IPS-11a (cell line): Measurements from ENCODE around the gene KRT6A.

ENCODE experiments used
- H3K4me3 ChIP-seq: one replicate; pipeline ENCODE4 v1.5.1; 2013; ENCODE audit warnings: low read depth, low read length, control low read depth

Gene KRT6A

GRCh38 chr12:52438305-52439301 is 54.5 kb downstream of the KRT6A start:
- H3K4me3 ChIP-seq = no peak overlapping the region

- no peak overlapping the region for H3K4me3 ChIP-seq
Observed at GRCh38 chr12:52437508-52437907, 55.5 kb downstream of the KRT6A start.
